HG02943 (cell line): Measurements from ENCODE around the gene ERCC6L2.

Experiments
- ATAC-seq: cut with Tn5 transposase; IDR thresholded peaks from one replicate; pipeline ENCODE4 v1.9.1; 2021; ENCODE audit warnings: mild to moderate bottlenecking, low read depth, moderate library complexity; ENCODE audit not compliant: unreplicated experiment

ERCC6L2 gene, protein sequence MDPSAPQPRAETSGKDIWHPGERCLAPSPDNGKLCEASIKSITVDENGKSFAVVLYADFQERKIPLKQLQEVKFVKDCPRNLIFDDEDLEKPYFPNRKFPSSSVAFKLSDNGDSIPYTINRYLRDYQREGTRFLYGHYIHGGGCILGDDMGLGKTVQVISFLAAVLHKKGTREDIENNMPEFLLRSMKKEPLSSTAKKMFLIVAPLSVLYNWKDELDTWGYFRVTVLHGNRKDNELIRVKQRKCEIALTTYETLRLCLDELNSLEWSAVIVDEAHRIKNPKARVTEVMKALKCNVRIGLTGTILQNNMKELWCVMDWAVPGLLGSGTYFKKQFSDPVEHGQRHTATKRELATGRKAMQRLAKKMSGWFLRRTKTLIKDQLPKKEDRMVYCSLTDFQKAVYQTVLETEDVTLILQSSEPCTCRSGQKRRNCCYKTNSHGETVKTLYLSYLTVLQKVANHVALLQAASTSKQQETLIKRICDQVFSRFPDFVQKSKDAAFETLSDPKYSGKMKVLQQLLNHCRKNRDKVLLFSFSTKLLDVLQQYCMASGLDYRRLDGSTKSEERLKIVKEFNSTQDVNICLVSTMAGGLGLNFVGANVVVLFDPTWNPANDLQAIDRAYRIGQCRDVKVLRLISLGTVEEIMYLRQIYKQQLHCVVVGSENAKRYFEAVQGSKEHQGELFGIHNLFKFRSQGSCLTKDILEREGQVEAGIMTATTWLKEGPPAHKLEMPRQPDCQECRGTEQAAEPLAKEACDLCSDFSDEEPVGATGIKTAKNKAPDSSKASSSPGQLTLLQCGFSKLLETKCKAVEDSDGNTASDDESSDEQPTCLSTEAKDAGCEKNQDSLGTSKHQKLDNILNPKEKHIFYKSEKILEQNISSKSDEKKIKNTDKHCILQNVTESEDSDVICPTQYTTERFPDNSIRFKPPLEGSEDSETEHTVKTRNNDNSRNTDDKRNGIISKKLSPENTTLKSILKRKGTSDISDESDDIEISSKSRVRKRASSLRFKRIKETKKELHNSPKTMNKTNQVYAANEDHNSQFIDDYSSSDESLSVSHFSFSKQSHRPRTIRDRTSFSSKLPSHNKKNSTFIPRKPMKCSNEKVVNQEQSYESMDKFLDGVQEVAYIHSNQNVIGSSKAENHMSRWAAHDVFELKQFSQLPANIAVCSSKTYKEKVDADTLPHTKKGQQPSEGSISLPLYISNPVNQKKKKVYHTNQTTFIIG (N-terminal part only)

DNA sequence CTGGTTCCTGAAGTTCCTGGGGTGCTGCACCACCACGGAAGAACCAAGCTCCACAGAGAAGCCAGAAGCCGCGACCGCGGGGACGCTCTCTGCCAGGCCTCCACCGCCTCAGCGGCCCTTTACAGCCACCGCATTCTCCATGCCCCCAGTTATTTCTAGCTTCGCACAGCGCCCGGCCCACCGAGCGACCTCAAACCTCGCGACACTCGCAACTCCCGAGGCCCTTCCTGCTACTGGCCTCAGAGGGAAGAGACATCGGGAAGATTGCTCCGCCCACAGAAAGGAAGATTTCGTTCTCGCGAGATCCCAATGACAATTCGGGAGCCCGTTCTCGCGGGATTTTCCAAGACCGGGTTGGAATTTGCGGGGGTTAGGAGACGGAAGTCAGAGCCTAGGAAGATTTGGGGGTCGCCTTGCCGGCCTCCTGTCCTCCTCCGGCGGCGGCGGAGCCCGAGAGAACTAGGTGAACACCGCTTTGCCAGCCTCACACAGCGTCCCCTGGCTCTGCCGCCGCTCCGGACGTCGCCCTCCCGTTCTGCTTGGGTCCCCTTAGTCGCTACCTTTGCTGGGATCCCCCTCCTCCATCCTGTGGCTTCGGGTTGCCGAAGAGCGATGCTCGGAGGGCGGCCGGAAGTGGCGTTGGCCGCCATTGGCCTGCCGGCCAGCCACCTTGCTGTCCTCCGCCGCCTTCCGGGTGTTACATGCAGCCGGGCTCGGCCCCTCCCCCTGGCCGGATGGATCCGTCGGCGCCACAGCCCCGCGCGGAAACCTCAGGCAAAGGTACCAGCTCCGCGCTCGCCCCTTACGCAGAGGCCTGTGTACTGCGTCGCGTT is at the start of gene ERCC6L2:
Gene ERCC6L2, plus strand, starts transcription at position 387 of the 833 bp plus-strand sequence. Its CDS starts 348 bp downstream, at position 735.
- peak; percentile 82 for ATAC-seq

DNA sequence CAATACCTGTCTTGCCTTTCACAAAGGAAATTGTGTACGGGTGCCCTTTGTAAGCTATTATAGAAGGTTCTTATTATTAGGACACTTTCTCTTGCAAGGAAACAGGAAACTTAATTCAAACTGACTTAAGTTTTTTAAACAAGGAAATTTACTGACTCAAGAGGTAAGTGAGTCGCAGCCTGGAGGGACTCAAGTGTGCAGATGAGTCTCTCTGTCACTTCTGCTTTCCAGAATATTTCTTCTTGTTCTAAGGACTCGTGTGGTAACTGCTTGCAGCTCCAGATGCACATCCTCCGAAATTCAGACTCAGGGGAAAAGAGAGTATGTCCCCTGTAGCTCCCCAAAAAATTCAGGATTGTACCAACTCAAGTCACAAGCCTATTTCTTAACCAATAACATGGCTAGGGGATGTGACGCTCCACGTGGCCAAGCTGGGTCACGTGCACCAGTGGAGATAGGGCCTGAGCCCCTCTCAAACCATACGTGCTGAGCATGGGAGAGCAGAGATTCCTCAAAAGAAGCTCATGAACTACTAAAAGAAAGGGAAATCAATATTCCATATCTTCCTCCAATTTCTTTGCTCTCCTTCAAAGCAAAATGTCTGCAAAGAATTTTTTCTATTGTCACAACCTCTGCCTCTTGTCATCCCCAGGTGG is 49.2 kb upstream of the ERCC6L2 start:
- ATAC-seq = no peak

DNA sequence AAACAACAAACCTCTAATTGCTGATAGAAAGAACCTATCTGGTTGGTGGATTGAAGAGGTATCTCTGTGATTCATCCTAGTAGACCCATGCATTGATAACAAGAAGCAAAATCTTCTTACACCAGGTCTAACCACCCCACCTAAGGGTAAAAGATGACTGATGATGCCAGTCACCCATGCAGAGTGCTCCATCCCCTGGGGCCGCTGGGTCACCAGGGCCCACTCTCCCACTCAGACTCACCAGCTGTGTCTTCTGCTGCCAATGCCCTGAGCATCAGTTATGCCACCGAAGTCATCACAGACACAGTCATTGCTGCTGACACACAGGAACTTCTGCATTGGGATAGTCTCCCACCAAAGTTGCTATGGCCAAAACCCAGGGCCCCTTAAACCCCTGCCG is 44.7 kb upstream of the ERCC6L2 start:
- ATAC-seq = no peak

DNA sequence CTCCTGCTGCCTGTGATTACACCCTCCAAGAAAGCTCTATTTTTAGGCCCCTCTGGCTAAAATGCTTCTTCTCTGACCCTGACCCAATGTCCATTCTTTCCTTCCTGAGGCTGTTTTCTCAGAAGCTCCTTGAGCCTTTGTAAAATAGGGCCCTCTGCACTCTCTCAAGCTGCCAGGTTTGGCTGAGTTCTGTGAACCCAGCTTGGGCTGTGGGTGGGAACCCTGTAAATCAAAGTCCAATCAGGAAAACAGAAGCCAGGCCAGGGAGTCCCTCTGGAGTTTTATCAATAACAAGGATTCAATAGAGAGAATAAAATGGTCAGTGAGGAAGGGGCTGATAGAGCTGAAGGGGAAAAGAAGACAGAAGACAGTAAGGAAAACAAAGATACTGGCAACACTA is 43.7 kb upstream of the ERCC6L2 start:
- no peak for ATAC-seq

DNA sequence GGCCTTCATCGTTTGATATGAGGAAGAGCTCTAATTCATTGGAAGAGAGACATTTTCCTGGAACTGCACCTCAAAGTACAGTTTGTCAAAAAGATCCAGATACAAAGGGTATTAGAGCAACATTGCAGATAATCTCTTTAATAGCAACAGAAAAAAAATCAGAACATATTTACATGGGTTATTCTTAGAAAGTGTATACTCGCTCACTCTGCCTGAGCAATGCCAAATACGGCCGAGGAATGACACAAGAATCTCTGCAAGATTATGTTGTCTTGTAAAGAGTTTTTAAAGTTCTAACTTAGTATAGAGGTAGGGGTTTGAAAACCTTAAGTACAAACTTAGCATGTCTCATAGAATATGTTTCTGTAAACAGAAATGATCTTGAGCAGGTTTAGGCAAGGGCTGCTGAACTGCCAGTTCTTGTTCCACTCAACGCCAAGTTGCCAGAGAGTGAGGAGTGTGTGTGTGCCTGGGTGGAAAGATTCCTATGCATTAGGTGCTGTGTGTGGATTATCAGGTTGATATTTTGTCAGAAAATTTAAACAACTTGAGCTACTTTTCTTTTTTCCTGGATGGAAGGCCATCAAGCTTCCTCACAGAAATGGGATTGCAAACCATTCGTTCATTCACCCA is 41.8 kb upstream of the ERCC6L2 start:
- ATAC-seq = no peak

DNA sequence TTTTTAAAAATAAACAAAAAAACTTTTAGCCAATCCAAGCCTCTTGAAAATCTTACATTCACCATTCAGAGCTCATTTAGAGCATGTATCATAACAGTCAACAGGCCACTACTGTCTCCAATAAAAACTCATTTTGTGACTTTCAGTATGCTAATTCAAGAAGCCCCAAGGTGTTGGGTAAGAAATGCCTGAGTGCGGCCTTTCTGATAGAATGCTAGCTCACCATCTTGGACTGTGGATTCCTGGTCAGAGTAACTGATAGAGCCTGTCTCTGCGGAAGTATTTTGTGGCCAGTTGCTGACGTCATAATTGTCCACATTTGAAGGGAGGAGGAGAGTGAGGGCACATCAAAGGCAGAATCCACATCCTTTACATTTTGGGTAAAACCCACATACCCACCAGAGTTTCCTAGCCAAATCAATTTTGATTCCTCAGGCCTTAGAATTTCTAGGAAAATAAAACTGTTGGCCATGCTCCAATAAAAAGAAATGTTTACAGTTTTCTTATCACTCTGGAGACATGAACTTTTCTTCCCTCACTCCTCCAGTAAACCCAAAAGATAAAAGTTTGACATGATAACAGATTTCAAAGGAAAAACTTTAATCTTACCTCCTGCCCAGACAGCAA is 41.1 kb upstream of the ERCC6L2 start:
- no peak for ATAC-seq

DNA sequence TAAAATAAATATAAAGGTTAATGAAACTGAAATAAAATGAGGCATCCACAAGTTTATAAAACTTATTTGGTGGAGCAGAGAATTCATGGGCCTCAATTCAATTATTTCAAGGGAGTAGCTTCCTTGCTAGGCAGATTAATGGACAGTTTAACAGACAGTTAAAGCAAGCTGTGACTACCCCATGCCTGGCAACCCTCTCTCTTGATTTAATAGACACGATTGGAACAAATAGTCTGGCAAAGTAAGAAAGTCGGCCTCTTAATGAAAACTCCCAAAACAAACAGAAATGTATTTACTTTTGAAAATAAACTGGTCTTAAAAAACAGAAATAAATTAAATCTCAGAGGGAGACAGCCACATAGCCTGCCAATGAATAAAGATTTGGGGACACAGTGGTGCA is 40.1 kb upstream of the ERCC6L2 start:
- ATAC-seq = no peak

DNA sequence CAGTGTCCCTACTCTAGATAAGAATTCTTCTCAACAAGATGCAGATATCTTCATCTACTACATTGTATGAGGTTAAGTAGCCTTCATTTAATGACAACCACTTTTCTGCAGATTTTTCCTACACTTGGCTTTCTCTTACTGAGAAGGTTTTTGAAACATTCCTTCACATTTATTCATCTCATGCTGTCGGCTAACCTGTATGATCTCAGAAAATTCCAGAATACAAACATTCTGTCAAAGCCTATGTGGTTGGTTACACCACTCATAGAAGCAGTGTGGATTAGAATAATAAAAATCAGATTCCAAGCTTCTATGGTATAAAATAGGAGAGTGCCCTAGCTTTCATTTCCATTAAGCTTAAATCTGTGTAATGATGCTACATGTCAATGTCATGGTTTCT is 39.4 kb upstream of the ERCC6L2 start:
- ATAC-seq = no peak

DNA sequence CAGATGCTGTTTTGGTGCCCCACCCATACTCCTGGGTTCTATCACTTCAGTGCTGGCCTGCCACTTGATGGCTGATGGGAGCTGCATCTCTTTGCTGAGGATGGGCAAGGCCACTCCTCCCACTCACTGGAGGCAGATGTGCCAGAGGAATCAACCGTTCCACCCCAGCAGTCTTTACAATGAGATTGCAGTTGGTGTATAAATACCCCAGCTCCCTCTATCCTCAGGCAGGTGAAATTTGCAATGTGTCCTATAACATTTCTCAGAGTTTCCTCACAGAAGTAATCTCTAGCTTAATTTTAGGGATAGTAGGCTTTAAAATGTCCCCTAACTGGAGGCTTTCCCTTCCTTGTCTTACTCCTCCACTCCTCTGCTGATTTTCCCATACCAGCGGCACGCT is 36.5 kb upstream of the ERCC6L2 start:
- no peak for ATAC-seq

DNA sequence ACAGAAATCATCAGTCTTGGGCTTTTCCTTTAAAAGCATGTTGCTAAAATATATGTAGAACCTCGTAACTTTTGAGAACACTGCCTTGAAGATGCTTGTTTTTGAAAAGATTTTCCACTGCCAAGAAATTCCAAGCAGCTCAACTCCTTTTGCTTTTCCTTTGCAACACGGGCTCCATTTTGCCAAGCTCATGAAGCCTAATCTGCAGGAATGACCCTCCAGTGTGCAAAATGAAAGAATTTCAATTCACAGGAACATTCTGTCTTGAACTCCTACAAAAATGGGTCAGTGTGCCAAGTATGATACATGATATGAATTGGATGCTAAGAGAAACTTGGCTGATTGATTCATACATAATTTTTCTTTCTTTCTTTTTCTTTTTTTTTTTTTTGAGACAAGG is 35.4 kb upstream of the ERCC6L2 start:
- ATAC-seq = no peak

DNA sequence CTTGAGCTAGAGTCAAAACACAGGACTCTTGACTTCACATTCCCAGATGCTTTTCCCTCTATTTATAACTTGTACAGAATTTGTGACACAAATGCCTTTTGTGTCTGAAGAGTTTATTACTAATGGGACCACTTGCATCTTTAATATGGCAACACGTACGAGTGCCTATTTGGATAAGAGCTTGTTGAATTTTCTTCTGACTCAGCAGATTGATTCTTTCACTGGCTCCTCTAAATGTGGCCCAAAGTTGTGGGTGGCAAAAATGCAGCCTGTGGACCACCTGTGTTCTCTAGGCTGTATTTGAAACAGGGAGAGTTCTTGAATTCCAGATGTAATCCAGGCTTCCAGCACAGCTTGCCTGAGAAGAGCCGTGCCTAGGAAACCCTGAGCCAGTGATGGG is 34.1 kb upstream of the ERCC6L2 start:
- ATAC-seq = no peak

DNA sequence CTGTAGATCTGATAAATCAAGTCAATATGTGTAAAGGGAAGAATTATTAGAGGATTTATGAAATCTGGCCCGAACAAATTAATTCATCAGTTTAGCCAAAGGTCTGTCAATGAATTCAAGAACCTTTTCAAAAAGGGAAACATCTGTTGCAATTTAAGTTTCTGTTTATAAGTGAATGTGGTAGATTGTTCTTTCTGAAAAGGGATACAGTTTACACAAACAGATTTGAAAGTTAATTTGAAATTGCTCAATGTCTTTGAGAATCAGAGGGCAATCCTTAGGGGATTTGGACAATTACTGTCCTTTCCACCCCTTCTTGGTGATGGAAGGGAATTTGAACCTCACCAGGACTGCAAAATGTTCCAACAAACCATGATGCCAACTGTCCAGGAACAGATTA is 29.7 kb upstream of the ERCC6L2 start:
- ATAC-seq = no peak

DNA sequence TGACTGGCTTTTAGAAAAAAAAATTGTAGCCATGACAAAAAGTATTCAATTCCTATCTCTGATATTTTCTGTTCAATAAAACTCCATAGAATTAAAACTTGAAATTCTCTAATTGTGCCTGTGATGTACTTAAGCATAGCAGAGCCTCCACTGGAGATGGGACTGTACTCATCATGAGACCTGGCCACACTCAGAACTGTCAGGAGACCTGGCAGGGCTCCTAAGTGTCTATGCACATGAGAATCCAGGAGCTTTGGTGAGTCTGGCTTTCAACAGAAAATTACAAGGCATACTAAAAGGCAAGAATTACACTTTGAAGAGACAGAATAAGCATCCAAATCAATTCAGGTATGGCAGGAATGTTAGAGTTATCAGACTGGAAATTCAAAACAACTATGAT is 26.7 kb upstream of the ERCC6L2 start:
- ATAC-seq = no peak

DNA sequence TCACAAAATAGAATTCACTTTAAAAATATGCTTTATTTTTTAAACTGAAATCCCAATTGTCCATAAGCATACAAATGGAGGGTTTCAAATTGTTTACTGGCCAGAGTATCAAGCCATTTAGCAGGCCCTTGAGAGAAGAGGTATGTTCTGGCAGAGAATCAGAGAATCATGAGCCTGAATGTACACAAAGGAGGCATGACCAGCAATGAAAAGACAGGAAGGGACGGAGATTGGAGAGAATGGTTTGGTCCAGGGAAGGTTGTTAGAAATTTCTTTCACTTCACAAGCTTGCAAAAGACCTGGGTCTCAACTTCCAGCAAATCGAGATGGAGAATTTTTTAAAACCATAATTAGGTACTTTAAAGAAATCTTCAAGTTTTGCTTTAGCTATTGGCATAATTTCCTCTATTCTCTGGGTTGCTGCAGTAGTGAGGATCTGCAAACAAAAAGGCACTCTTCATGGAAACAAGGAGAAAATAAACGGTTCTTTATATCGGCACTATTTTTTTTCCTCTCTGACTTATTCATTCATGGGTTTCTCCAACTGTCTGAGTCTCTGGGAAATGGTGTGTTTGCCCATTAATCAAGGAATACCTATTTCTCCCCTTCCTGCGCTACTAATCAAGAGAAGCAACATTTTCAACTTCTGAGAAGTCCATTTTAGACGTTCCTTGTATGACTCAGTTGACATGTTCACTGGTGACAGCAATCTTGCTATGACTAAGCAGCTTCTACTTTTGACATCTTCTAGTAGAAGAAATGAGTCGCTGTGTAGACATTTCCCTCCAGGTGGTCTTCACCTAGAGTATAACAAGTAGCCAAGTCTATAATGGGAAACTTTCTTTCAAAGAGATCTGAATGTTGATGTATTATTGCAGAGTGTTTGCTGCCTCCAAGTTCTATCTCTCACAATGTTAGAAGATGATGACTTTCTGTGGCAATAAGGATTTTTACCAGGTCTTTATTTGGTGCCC is 23.1 kb upstream of the ERCC6L2 start:
- ATAC-seq = peak; percentile 92

DNA sequence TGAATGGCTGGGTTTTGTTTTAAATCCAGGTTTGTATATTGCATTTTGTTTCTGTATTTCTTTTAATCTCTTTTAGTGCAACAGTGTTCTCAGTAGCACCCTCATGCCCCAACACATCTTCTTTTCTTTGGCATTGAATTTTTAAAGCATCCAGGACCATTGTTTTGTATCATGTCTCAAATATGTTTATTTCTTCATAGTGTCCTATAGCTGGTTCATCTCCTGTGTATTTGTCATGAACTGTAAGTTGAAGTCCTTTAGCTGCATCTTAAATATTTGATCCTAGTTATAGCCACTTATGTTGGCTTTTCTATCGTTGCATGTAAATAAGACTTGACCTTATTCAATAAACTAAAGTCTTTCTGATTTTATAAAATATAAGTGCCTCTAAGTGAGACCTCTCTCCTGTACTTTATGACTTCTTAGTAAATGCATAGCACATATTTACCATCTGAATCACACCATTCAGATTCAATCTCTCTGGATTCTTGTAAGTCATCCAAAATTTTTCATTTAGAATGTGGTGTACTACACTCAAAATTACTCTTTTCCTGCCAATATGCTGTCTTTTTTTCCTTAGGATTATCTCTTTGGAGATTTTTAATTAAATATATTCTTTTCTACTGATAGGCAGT is 21.0 kb upstream of the ERCC6L2 start:
- ATAC-seq = no peak

DNA sequence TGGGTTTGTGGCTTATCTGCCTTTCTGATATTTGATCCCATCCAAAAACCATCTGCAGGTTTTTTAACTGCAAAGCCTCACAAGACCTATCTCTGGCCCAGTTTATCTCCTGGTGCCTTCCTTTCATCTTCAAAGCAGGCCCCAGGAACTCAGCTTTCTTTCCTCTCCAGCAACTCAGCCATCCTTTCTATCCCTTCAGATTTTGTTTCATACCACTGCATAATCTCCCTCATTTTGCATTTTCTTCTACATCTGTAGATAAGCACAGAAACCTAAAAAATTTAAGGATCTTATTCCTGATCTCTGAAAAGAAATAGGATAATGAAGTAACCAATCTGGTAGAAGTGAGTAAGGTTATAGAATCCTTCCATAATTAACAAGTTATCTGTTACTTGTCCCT is 19.5 kb upstream of the ERCC6L2 start:
- ATAC-seq = no peak

DNA sequence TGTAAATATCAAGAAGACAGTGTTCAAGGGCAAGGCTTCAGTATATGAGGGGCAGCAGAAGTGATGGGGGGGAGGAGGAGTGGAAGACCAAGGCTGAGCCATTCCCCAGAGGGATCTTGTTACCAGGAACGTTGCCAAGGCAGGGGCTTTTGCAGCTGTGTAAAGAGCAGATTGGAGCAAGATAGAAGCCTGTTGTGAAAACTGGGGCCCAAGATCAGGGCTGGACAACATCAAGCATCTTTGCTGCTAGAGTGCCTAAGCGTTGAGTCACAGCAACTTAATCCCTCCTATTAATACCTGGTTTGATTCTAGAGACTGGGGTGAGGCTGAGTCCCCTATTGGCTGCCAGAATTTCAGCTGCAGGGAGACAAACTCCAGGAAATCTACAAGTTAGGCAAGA is 18.4 kb upstream of the ERCC6L2 start:
- ATAC-seq = no peak
